GM18502 (cell line): ENCODE measurements around the gene SCYGR3.

ENCODE experiments used
- ATAC-seq: cut with Tn5 transposase; IDR thresholded peaks from one replicate; pipeline ENCODE4 v1.9.1; 2021; ENCODE audit warnings: mild to moderate bottlenecking; ENCODE audit not compliant: unreplicated experiment, poor library complexity

Gene SCYGR3

DNA sequence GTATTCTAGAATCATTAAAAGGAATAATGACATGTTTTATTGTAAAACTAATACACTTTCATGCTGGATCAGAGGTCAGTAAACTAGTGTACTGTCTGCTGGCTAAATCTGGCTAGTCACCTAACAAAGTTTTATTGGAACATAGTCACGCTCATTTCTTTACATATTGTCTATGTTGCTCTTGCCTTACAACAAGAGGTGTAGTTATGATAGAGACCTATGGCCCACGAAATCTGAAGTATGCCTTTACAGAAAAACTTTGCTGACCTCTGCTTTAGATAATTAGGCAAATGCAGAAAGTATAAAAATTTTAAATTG is 45.8 kb downstream of the SCYGR3 start:
- ATAC-seq: no peak

DNA sequence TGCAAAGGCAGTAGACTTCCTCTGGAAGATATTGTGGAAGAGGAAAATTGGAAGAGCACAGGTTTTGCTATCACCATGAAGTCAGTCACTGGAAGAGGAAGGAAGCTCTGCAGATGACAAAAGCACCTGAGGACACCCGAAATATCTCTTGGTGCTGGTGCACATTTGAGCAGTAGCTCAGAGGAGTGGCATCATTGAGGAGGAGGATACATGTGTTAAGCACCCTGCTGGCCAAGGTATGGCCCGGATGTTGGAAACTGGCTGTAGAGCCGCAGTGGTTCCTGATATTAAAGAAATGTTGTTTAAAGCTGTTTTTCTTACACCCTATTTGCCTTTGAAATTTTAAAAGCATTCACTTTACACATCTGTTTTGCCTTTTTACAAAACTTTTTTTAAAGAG is 48.6 kb downstream of the SCYGR3 start:
- ATAC-seq: no peak

DNA sequence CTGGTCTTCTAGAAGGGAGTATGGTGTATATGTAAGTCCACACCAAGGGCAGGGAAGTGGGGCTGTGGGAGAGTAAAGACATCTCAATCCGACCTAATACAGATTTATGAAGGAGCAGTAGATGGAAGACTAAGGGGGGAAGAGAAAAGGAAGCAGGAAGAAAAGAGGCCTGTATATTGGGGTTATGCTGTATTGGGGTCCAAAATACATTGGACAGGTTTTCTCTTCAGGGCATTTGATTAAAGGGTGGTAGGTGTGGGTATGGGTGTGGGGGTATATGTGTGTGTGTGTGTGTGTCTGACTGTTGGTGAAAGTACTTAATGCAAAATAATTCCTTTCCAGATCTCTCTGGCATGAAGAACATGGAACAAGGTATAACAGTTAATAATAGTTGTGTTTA is 49.6 kb downstream of the SCYGR3 start:
- no peak for ATAC-seq
